CD14-positive monocyte (primary cell): Measurements from ENCODE around the gene MTX2. TPM values are rescaled to one million over a fixed set of nuclear protein-coding genes. Genes with fewer than 3 reads are reported as not detected.

Experiments used
- DNase-seq, 3 donors: peaks; one replicate each; pipeline ENCODE4 v3.0.0-alpha.2; 2011 to 2022
- H2AFZ ChIP-seq: 2 replicates; pipeline ENCODE4 v1.6.0; 2012; ENCODE audit warnings: mild to moderate bottlenecking, low read depth, low read length, inconsistent platforms; ENCODE audit not compliant: insufficient read depth, poor library complexity, severe bottlenecking
- H3K27ac ChIP-seq, 2 donors: 1 replicate in 1 of 2; 2 replicates in 1 of 2; pipeline ENCODE4 v1.5.1; 2012 to 2013; ENCODE audit warnings: low read length in 2 of 2, control low read depth in 1 of 2, inconsistent platforms in 1 of 2, low read depth in 1 of 2, mild to moderate bottlenecking in 1 of 2
- H3K27me3 ChIP-seq, 2 donors: one replicate each; pipeline versions ENCODE4 v1.6.0 to v1.6.1; 2011 to 2013; ENCODE audit warnings: low read length in 2 of 2; ENCODE audit not compliant: control insufficient read depth in 2 of 2, insufficient read depth in 2 of 2
- H3K36me3 ChIP-seq, 2 donors: replicated peaks in 1 of 2; 1 replicate in 1 of 2; 2 replicates in 1 of 2; pipeline versions ENCODE4 v1.5.1 to v1.6.1; 2012 to 2013; ENCODE audit warnings: low read length in 2 of 2, control low read depth in 1 of 2, inconsistent platforms in 1 of 2, mild to moderate bottlenecking in 1 of 2; ENCODE audit not compliant: insufficient read depth in 2 of 2, control insufficient read depth in 1 of 2
- H3K4me1 ChIP-seq, 2 donors: 1 replicate in 1 of 2; 2 replicates in 1 of 2; pipeline versions ENCODE4 v1.5.1 to v1.6.1; 2012 to 2013; ENCODE audit warnings: low read length in 2 of 2, control low read depth in 1 of 2, inconsistent platforms in 1 of 2, mild to moderate bottlenecking in 1 of 2, moderate library complexity in 1 of 2; ENCODE audit not compliant: insufficient read depth in 2 of 2, control insufficient read depth in 1 of 2
- H3K4me2 ChIP-seq: replicated peaks from 2 replicates; pipeline ENCODE3; 2012; ENCODE audit warnings: low read length, moderate library complexity, mild to moderate bottlenecking; ENCODE audit not compliant: poor library complexity, severe bottlenecking; ENCODE audit errors: extremely low read depth
- H3K4me3 ChIP-seq, 3 experiments: fragments of 200-600 bp in 1 of 3; sonication (generic) in 1 of 3; replicated peaks in 1 of 3; 1 replicate in 2 of 3; 2 replicates in 1 of 3; pipeline ENCODE4 v1.5.1; 2011 to 2013; ENCODE audit warnings: low read length in 3 of 3, mild to moderate bottlenecking in 3 of 3, control low read depth in 2 of 3, low read depth in 2 of 3, inconsistent platforms in 1 of 3, moderate library complexity in 1 of 3
- H3K79me2 ChIP-seq: 2 replicates; pipeline ENCODE4 v1.6.0; 2012; ENCODE audit warnings: mild to moderate bottlenecking, control low read depth, inconsistent platforms, low read length, moderate library complexity; ENCODE audit not compliant: insufficient read depth
- H3K9ac ChIP-seq: 2 replicates; pipeline ENCODE4 v1.6.0; 2017; ENCODE audit warnings: low read length, mild to moderate bottlenecking; ENCODE audit not compliant: insufficient read depth, poor library complexity, severe bottlenecking
- H3K9me3 ChIP-seq, 2 donors: replicated peaks in 1 of 2; 1 replicate in 1 of 2; 2 replicates in 1 of 2; pipeline versions ENCODE4 v1.5.1 to v1.6.1; 2012 to 2013; ENCODE audit warnings: low read length in 2 of 2, control low read depth in 1 of 2; ENCODE audit not compliant: control insufficient read depth in 1 of 2, insufficient read depth in 1 of 2
- H4K20me1 ChIP-seq: 2 replicates; pipeline ENCODE4 v1.6.0; 2012; ENCODE audit warnings: mild to moderate bottlenecking, low read length, control low read depth, moderate library complexity; ENCODE audit not compliant: insufficient read depth
- H3K27ac Mint-ChIP-seq, 7 donors: one replicate each; pipeline ENCODE4 v1.8.0; 2020; ENCODE audit warnings: mild to moderate bottlenecking in 7 of 7, mixed read lengths in 7 of 7, moderate library complexity in 6 of 7, inconsistent platforms in 2 of 7
- H3K27me3 Mint-ChIP-seq, 3 donors: one replicate each; pipeline ENCODE4 v1.8.0; 2021 to 2022; ENCODE audit warnings: low read depth in 3 of 3, mild to moderate bottlenecking in 3 of 3, mixed read lengths in 3 of 3, moderate library complexity in 3 of 3, inconsistent platforms in 1 of 3
- H3K36me3 Mint-ChIP-seq, 2 donors: one replicate each; pipeline ENCODE4 v1.8.0; 2020; ENCODE audit warnings: mixed read lengths in 2 of 2, inconsistent platforms in 1 of 2, mild to moderate bottlenecking in 1 of 2
- H3K4me1 Mint-ChIP-seq: one replicate; pipeline ENCODE4 v1.8.0; 2020; ENCODE audit warnings: mild to moderate bottlenecking, mixed read lengths
- H3K4me3 Mint-ChIP-seq, 2 donors: one replicate each; pipeline ENCODE4 v1.8.0; 2020; ENCODE audit warnings: mild to moderate bottlenecking in 2 of 2, mixed read lengths in 2 of 2, moderate library complexity in 1 of 2
- H3K9me3 Mint-ChIP-seq, 7 donors: one replicate each; pipeline ENCODE4 v1.8.0; 2020 to 2022; ENCODE audit warnings: mixed read lengths in 7 of 7, mild to moderate bottlenecking in 6 of 7, moderate library complexity in 6 of 7, inconsistent platforms in 2 of 7
- CTCF ChIP-seq: fragments of 200-600 bp; IDR thresholded peaks from one replicate; pipeline ENCODE4 v1.8.0; 2022; ENCODE audit warnings: antibody characterized with exemption, mild to moderate bottlenecking
- WGBS: methylation state at CpG from one replicate; pipeline ENCODE4 v1.1.5; 2013; ENCODE audit warnings: missing lambda C conversion rate; ENCODE audit not compliant: insufficient coverage; 5-methylcytosine and 5-hydroxymethylcytosine counted together
- intact Hi-C, 2 donors: fragments of 100-400 bp; cut with micrococcal nuclease; formaldehyde crosslinking; loops; one replicate each; pipeline versions ENCODE4 v1.15.0 to v1.15.1; 2023
- polyA plus RNA-seq, 3 donors: library from polyadenylated mRNA; depleted of rRNA in 1 of 3; unstranded in 2 of 3; stranded (reverse) in 1 of 3; fragments of 300-500 nt in 2 of 3; fragments of >200 nt in 1 of 3; fragmentation: Illumina TruSeq in 2 of 3; gene quantifications; 1 replicate in 2 of 3; 2 replicates in 1 of 3; pipeline ENCODE4 v1.2.3, GENCODE V29; 2012 to 2021

The MTX2 gene
- polyA plus RNA-seq, 3 donors = 7.6 to 9.8 (median 7.6) TPM

GRCh38 chr2:176325732-176326131 lies 56.5 kb downstream of the MTX2 start:
- no peak overlapping the region for H2AFZ ChIP-seq
- WGBS = no CpG with 5 or more reads among the region's 1 CpG
- DNase-seq = no peak
- H3K27ac ChIP-seq = no peak overlapping the region
- H4K20me1 ChIP-seq = no peaks in the 10 kb centered on the region
- H3K4me1 Mint-ChIP-seq = no peaks in the 10 kb centered on the region
- no peaks in the 10 kb centered on the region for H3K27me3 Mint-ChIP-seq
- intact Hi-C loops = no loop called here
- H3K9me3 Mint-ChIP-seq = no peaks in the 10 kb centered on the region
- no peaks in the 10 kb centered on the region for H3K4me1 ChIP-seq
- TF ChIP-seq CTCF = no peak
- H3K27ac Mint-ChIP-seq = no peak overlapping the region
- H3K36me3 Mint-ChIP-seq = peaks cover 2 to 3% of the 10 kb centered on the region in 2 donors
- no peak overlapping the region for H3K4me3 ChIP-seq
- H3K4me3 Mint-ChIP-seq = no peak overlapping the region
- H3K36me3 ChIP-seq = no peaks in the 10 kb centered on the region
- no peak overlapping the region for H3K4me2 ChIP-seq
- H3K79me2 ChIP-seq = no peaks in the 10 kb centered on the region
- H3K9me3 ChIP-seq = no peaks in the 10 kb centered on the region
- H3K9ac ChIP-seq = no peak overlapping the region
- H3K27me3 ChIP-seq = no peaks in the 10 kb centered on the region

- Mint-ChIP-seq H3K4me3 (no peak overlapping the region), H3K9me3 (no peaks in the 10 kb centered on the region), H3K27me3 (no peaks in the 10 kb centered on the region), H3K4me1 (no peaks in the 10 kb centered on the region), H3K27ac (no peak overlapping the region), H3K36me3 (peaks cover 6 to 15% of the 10 kb centered on the region in 2 donors)
- H3K4me2 ChIP-seq = no peak overlapping the region
- H3K9ac ChIP-seq = no peak overlapping the region
- no peaks in the 10 kb centered on the region for H3K9me3 ChIP-seq
- no peaks in the 10 kb centered on the region for H4K20me1 ChIP-seq
- H3K79me2 ChIP-seq = no peaks in the 10 kb centered on the region
- no peak for DNase-seq
- no peaks in the 10 kb centered on the region for H3K4me1 ChIP-seq
- no peak for TF ChIP-seq CTCF
- no peak overlapping the region for H2AFZ ChIP-seq
- H3K27ac ChIP-seq = no peak overlapping the region
- H3K4me3 ChIP-seq = no peak overlapping the region
- no peaks in the 10 kb centered on the region for H3K27me3 ChIP-seq
- H3K36me3 ChIP-seq = peaks cover 0 to 2% of the 10 kb centered on the region in 2 donors
- no CpG with 5 or more reads among the region's 3 CpGs for WGBS
- intact Hi-C loops = no loop called here
These were observed 58.9 kb downstream of the MTX2 start for GRCh38 chr2:176328149-176328548.
